ENCODE data around the gene LAMA2. TPM values are rescaled to one million over a fixed set of nuclear protein-coding genes. Genes with fewer than 3 reads are reported as not detected.
"Not testable (repeated sequence)": the region's sequence is repeated elsewhere in the genome, so short reads cannot be mapped to it uniquely, and the experiment has no call there.

Gene LAMA2
- total RNA-seq, 1 experiment from 2014 or later = 8.2 TPM

- TF ChIP-seq SP1 (IDR thresholded peaks at IDR 0.05; ENCODE audit: low read depth) = no peak
- no peak for TF ChIP-seq EZH2phosphoT487 (IDR thresholded peaks at IDR 0.05; ENCODE audit: borderline replicate concordance)
Observed at GRCh38 chr6:129164032-129164431, 281.1 kb downstream of the LAMA2 start (continued).

- H3K4me2 ChIP-seq (ENCODE audit: low read length); ATAC-seq; BruUV-seq (replicated peaks); H3K79me2 ChIP-seq (ENCODE audit: insufficient read depth, low read length); H2AFZ ChIP-seq (ENCODE audit: low read depth, low read length, poor library complexity, severe bottlenecking); H3K4me1 ChIP-seq (ENCODE audit: control insufficient read depth in 1 of 2, insufficient read depth in 2 of 2, low read length in 2 of 2); H3K9me2 ChIP-seq (ENCODE audit: insufficient read depth); H3K4me3 ChIP-seq (replicated peaks in 1 of 2; ENCODE audit: low read depth in 1 of 2, low read length in 2 of 2); RAD21 ChIA-PET (ENCODE audit: low non-redundant PET in 1 of 2, low total read pairs in 2 of 2, uncharacterized antibody in 2 of 2, unreplicated experiment in 2 of 2); H3K36me3 ChIP-seq (ENCODE audit: control insufficient read depth in 1 of 2, insufficient read depth in 2 of 2, low read length in 2 of 2); H3K9me3 ChIP-seq (ENCODE audit: control insufficient read depth in 1 of 2, insufficient read depth in 1 of 2, low read depth in 1 of 2, low read length in 2 of 2); H3K27ac ChIP-seq (ENCODE audit: low read depth, low read length); POLR2A ChIA-PET; CTCF ChIA-PET; H4K20me1 ChIP-seq (ENCODE audit: insufficient read depth); H3K27me3 ChIP-seq (ENCODE audit: insufficient read depth, low read length); DNase-seq (ENCODE audit: low read depth, low spot score); intact Hi-C loops (cut with micrococcal nuclease); H3K9ac ChIP-seq (ENCODE audit: low read length): not testable (repeated sequence)
Observed at GRCh38 chr6:129172279-129172995, 289.5 kb downstream of the LAMA2 start.

DNA sequence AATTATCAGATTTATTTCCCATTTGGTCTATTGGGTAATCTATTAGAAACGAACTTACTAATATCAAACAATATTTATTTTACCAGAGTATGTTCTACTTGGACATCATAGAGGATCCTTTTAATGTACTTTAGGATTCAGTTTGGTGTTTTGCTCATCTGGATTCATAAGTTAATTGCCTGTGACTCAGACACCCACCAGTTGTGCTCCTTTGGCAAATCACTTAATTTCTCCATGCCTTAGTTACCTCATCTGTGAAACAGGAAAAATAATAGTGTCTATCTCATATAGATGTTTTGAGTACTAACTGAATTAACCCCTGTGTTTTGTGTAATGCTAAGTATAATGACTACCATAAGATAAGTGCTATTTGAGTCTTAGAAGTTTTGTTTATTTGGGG, 292.1 kb downstream of the LAMA2 start:
- no peaks in the 10 kb centered on the region for H3K27me3 ChIP-seq (ENCODE audit: insufficient read depth, low read length)
- RAD21 ChIA-PET (ENCODE audit: low non-redundant PET in 1 of 2, low total read pairs in 2 of 2, uncharacterized antibody in 2 of 2, unreplicated experiment in 2 of 2) = no interaction called here
- TF ChIP-seq ATF3 (IDR thresholded peaks at IDR 0.05) (no peak), ZNF274 (IDR thresholded peaks at IDR 0.05; ENCODE audit: low read depth, low read length) (no peak), ZFX (IDR thresholded peaks at IDR 0.05) (no peak), CBX3 (IDR thresholded peaks at IDR 0.05; ENCODE audit: low read depth) (no peak), MAX (IDR thresholded peaks at IDR 0.05) (no peak), EZH2phosphoT487 (IDR thresholded peaks at IDR 0.05; ENCODE audit: borderline replicate concordance) (no peak), EGR1 (IDR thresholded peaks at IDR 0.05; ENCODE audit: low read depth) (no peak), CEBPB (IDR thresholded peaks at IDR 0.05; ENCODE audit: low read depth) (no peak), FOSL1 (IDR thresholded peaks at IDR 0.05; ENCODE audit: low read depth) (no peak), ZBTB33 (IDR thresholded peaks at IDR 0.05; ENCODE audit: extremely low read depth, insufficient replicate concordance, low read length) (no peak), SRF (IDR thresholded peaks at IDR 0.05; ENCODE audit: low read depth) (no peak), SIN3A (IDR thresholded peaks at IDR 0.05; ENCODE audit: low read depth) (no peak)
- intact Hi-C loops (cut with micrococcal nuclease) = no loop called here
- no peaks in the 10 kb centered on the region for H3K9me3 ChIP-seq (ENCODE audit: control insufficient read depth in 1 of 2, insufficient read depth in 1 of 2, low read depth in 1 of 2, low read length in 2 of 2)
- no peak overlapping the region for H3K9ac ChIP-seq (ENCODE audit: low read length)
- no peak for ATAC-seq
- no TSS peak for BruUV-seq (replicated peaks)
- H3K79me2 ChIP-seq (ENCODE audit: insufficient read depth, low read length) = no peaks in the 10 kb centered on the region
- no peaks in the 10 kb centered on the region for H3K9me2 ChIP-seq (ENCODE audit: insufficient read depth)
- H2AFZ ChIP-seq (ENCODE audit: low read depth, low read length, poor library complexity, severe bottlenecking) = peak overlapping the region; percentile 44
- H4K20me1 ChIP-seq (ENCODE audit: insufficient read depth) = no peaks in the 10 kb centered on the region
- CTCF ChIA-PET = no interaction called here
- no peaks in the 10 kb centered on the region for H3K36me3 ChIP-seq (ENCODE audit: control insufficient read depth in 1 of 2, insufficient read depth in 2 of 2, low read length in 2 of 2)
- POLR2A ChIA-PET = no interaction called here
- H3K4me2 ChIP-seq (ENCODE audit: low read length) = no peak overlapping the region
- DNase-seq (ENCODE audit: low read depth, low spot score) = no peak
- H3K4me3 ChIP-seq (replicated peaks in 1 of 2; ENCODE audit: low read depth in 1 of 2, low read length in 2 of 2) = no peak overlapping the region
- no peak overlapping the region for H3K27ac ChIP-seq (ENCODE audit: low read depth, low read length)
- 0 out of 4 replicates have a peak, but pooled peaks cover 0 to 4% of the 10 kb centered on the region in 2 experiments for H3K4me1 ChIP-seq (ENCODE audit: control insufficient read depth in 1 of 2, insufficient read depth in 2 of 2, low read length in 2 of 2)
